Endothelial cell of hepatic sinusoid (primary cell): ENCODE measurements around the gene NOP56.

Experiments used
- in situ Hi-C: cut with HindIII; loops from 2 replicates; pipeline ENCODE4 v1.10.0; 2017; ENCODE audit warnings: low sequenced_read_pairs

Gene NOP56

DNA sequence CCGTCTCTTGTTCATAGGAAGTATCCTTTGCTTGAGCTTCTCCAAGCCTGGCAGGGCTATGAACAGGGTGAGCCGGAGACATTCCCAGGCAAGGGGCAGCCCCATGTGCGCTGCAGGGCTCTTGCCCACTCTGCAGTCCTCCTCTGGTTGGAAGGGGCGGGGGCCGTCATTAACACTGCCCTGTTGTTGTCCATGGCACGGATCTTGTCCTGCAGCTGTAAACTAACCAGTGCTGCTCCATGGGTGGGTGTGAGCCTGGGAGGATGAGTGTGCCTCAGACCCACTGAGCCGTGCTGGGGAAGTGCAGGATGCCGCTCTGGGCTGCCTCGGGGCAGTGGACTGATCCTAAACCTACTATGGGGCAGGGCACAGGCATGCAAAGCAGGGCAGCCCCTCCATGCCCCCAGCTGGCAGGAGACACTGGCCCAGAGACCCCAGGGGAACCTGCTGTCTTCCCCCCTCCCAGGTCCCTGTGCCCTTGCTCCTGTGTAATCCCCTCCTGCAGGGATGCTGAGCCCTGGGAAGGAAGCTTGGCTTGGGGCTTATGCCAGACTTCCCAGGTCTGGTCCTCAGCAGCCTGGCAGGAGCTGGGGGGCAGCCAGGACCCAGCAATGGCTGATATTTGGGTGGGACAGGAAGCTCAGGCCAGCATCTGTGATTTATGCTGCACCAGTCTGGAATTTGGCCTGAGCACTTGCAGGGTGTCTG is 48.6 kb downstream of the NOP56 start:
- in situ Hi-C loops, result no loop called here

DNA sequence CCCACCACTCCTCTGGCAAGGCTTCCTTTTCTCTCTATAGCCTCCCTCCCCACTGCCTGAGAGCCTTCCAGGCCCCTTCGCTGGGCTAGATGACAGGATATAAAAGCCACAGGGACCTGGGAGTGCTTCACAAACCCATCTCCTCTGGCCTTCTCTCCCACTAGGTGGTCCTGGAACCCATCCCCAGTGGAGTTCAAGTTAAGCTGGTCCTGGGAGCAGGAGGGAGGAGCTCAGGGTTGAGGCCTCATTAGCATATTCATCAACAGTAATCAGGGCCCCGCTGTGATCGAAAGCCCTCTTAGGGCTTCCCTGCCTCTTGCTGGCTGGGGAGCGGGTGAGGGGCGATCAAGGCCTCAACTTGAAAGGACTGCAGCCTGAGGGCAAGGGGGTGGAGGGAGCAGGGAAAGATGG is 49.2 kb downstream of the NOP56 start:
- in situ Hi-C loops, result no loop called here

DNA sequence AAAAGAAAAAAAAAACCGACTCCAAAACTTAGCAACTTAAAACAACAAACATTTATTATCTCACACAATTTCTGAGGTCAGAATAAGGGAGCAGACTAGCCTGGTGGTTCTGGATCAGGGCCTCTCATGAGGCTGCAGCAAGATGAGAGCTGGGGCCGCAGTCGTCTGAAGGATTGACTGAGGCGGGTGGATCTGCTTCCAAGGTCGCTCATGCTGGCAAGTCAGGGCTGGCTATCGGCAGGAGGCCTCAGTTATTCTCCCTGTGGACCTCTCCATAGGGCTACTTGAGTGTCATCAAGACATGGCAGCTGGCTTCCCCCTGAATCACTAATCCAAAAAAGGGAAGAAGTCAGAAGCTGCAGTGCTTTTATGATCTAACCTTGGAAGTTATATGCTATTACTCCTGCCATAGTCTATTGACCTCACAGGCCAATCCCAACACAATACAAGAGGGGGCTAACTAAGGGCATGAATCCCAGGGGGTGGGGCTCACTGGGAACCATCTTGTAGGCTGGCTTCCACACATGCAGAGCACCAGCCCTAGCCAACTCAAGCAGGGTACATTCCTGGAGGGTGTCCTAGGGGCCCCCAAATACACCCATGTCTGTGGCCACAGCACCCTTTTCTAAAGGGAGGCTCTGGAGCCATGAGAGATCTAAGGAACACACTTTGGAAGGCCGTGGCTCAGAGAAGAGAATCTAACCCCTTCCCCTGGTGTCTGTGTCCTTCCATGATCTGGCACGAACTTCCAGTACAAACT is 51.5 kb downstream of the NOP56 start:
- in situ Hi-C loops, result no loop called here

- in situ Hi-C loops, result loop anchor here (5.0 kb wide), 1 partner anchor 236 kb away; no protein-coding TSS in a partner anchor
Observed at GRCh38 chr20:2705931-2706645, 53.7 kb downstream of the NOP56 start.

DNA sequence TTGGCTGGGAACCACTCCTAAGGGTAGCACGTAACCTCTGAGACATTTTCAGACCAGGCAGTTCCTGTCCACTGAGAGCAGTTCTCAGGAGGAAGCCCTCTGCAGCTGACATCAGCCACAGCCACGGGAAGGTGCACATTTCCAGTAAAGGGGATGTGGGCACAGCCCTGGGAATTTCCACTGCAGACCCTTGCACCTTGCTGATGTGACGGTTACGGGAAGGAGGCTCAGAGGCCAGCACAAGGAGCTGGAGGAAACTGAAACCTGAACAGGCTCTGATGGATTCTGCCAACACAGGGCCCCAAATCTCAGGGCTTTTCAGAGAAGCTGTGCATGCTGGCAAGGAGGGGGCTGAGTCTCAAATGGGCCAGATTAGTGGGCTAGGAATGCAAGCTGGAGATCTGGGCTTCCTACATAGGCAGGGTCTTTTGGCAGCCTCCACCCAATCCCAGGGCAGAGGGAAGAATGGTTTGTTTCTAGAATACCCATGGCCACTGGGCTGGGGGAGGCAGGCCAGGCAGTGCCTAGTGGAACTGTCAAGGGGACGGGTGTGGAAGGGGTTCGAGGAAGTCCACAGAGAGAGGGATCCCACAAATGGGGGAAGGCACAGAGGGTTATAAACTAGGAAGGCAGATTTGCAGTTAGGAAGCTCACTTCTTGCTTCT is 54.4 kb downstream of the NOP56 start:
- in situ Hi-C loops, result loop anchor here (5.0 kb wide), 1 partner anchor 235 kb away; no protein-coding TSS in a partner anchor

DNA sequence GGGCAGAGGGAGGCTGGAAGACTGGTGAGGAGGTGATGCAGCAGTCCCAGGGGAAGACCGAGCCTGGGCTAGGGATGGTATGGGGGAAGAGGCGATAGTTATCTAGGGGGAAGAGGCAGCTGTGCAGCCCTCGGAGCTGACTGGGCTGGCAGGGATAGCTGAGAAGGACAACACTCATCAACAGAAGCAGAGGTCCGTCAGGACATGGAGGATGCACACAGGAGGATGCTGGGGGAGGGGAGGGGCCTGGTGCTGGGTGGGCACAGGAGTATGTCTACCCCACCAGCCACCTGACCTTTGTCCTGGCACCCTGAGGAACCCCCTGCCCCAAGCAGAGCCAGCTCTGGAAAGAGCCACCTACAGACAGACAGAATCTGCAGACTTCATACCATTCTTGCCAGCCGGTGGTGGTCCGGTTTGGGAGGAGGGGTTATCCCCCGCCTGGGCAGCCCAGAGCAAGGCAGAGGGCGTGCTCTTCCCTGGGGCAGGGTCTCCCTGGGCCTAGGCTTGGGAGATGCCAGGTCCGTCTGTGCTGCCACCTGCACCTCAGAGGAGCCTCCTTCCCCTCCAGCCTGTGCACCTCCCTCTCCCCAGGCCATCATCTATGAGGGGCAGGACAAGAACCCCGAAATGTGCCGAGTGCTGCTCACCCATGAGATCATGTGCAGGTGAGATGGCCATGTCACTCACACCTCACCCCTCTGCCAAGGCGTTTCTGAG is 55.1 kb downstream of the NOP56 start:
- in situ Hi-C loops, result loop anchor here (5.0 kb wide), 1 partner anchor 235 kb away; no protein-coding TSS in a partner anchor
